Measurements from ENCODE around the gene LNX2. TPM values are rescaled to one million over a fixed set of nuclear protein-coding genes. Genes with fewer than 3 reads are reported as not detected.

Gene LNX2
- total RNA-seq, 1 experiment from 2014 or later: 12.1 TPM

DNA sequence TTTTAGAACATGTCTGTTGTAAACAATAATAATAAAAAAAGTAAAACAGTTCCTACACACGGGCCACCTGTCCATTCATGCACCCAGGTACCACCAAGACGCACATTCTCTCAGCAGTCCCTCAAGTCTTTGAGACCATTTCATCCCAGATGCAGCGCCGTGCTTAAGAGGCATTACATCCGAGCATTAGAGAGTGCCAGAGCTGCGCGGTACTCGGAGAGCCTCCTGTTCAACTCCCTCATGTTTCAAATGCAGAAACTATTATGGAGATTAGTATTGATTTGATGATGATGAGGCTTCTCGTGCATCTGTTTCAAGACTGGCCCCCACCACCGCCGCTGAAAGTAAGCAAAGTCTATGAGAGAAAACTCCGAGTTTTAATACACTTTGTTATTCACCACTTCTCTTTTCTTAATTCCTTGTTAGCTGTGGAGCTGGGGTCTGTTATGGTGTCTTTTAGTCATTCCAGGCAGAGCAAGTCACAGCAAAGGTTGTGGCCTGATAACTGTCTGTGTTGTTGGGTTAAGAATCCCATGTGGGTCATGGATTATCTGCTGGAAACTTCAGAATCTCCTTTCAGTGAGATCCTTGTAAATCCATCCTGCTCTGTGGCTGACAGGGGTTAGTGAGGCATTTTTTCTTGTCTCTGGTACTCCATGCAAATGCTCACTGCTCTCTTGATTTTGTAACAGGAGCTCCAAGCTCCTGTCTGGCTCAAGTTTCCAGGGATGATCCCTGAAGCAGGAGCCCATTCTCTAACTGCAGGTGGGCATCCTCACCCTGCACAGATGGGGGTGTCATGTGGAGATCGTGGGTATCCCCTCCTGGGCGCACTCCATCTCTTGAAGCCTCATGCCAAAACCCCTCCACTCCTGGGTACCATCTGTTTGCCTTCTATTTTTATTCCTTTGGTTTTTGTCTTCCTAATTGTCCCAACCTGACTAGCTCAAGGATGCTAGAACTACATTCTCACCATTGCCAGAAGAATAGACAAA, 95.1 kb downstream of the LNX2 start (continued):
- TF ChIP-seq, protein P1, sequence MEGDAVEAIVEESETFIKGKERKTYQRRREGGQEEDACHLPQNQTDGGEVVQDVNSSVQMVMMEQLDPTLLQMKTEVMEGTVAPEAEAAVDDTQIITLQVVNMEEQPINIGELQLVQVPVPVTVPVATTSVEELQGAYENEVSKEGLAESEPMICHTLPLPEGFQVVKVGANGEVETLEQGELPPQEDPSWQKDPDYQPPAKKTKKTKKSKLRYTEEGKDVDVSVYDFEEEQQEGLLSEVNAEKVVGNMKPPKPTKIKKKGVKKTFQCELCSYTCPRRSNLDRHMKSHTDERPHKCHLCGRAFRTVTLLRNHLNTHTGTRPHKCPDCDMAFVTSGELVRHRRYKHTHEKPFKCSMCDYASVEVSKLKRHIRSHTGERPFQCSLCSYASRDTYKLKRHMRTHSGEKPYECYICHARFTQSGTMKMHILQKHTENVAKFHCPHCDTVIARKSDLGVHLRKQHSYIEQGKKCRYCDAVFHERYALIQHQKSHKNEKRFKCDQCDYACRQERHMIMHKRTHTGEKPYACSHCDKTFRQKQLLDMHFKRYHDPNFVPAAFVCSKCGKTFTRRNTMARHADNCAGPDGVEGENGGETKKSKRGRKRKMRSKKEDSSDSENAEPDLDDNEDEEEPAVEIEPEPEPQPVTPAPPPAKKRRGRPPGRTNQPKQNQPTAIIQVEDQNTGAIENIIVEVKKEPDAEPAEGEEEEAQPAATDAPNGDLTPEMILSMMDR (IDR thresholded peaks at IDR 0.05 in 2 of 3, conservative IDR thresholded peaks at IDR 0.05 in 1 of 3; ENCODE audit: borderline replicate concordance in 1 of 3, insufficient read depth in 1 of 3, low read depth in 2 of 3, low read length in 2 of 3): no peak
- TF ChIP-seq ZNF274 (IDR thresholded peaks at IDR 0.05; ENCODE audit: low read depth, low read length) (no peak), ELF1 (IDR thresholded peaks at IDR 0.05; ENCODE audit: borderline replicate concordance, low read depth) (no peak), SP1 (IDR thresholded peaks at IDR 0.05; ENCODE audit: low read depth) (no peak), EGR1 (IDR thresholded peaks at IDR 0.05; ENCODE audit: low read depth) (no peak), ATF3 (IDR thresholded peaks at IDR 0.05) (no peak), SIN3A (IDR thresholded peaks at IDR 0.05; ENCODE audit: low read depth) (no peak), EZH2 (IDR thresholded peaks at IDR 0.05) (no peak), EZH2phosphoT487 (IDR thresholded peaks at IDR 0.05; ENCODE audit: borderline replicate concordance) (no peak)

- no peaks in the 10 kb centered on the region for H3K9me2 ChIP-seq (ENCODE audit: insufficient read depth)
- POLR2A ChIA-PET: no interaction called here
- no peaks in the 10 kb centered on the region for H3K4me1 ChIP-seq (ENCODE audit: control insufficient read depth in 1 of 2, insufficient read depth in 2 of 2, low read length in 2 of 2)
- CTCF ChIA-PET: interaction anchor here (2.8 kb wide), 1 partner anchor 10 kb away, joined by 8 read pairs; no protein-coding TSS in a partner anchor
- no peaks in the 10 kb centered on the region for H3K79me2 ChIP-seq (ENCODE audit: insufficient read depth, low read length)
- no peak overlapping the region for H3K4me3 ChIP-seq (replicated peaks in 1 of 2; ENCODE audit: low read depth in 1 of 2, low read length in 2 of 2)
- H4K20me1 ChIP-seq (ENCODE audit: insufficient read depth): no peaks in the 10 kb centered on the region
- no peaks in the 10 kb centered on the region for H3K27me3 ChIP-seq (ENCODE audit: insufficient read depth, low read length)
- ATAC-seq (no peak), DNase-seq (ENCODE audit: low read depth, low spot score) (no peak)
- no peak overlapping the region for H3K9ac ChIP-seq (ENCODE audit: low read length)
- H2AFZ ChIP-seq (ENCODE audit: low read depth, low read length, poor library complexity, severe bottlenecking): no peak overlapping the region
- intact Hi-C loops (cut with micrococcal nuclease): no loop called here
- TF ChIP-seq ZBTB33 (IDR thresholded peaks at IDR 0.05; ENCODE audit: extremely low read depth, insufficient replicate concordance, low read length) (no peak), EGR1 (IDR thresholded peaks at IDR 0.05; ENCODE audit: low read depth) (no peak), SRF (IDR thresholded peaks at IDR 0.05; ENCODE audit: low read depth) (no peak), POLR2A (IDR thresholded peaks at IDR 0.05; ENCODE audit: borderline replicate concordance, extremely low read depth, insufficient read depth, insufficient read length) (no peak), ZFX (IDR thresholded peaks at IDR 0.05) (no peak), SIN3A (IDR thresholded peaks at IDR 0.05; ENCODE audit: low read depth) (no peak), RAD21 (IDR thresholded peaks at IDR 0.05; ENCODE audit: low read depth) (no peak)
- H3K9me3 ChIP-seq (ENCODE audit: control insufficient read depth in 1 of 2, insufficient read depth in 1 of 2, low read depth in 1 of 2, low read length in 2 of 2): peaks cover 0 to under 1% of the 10 kb centered on the region in 2 experiments; a peak in 1 of 4 replicates
- H3K27ac ChIP-seq (ENCODE audit: low read depth, low read length): no peak overlapping the region
- no peaks in the 10 kb centered on the region for H3K36me3 ChIP-seq (ENCODE audit: control insufficient read depth in 1 of 2, insufficient read depth in 2 of 2, low read length in 2 of 2)
- no TSS peak for BruUV-seq (replicated peaks)
- no peak overlapping the region for H3K4me2 ChIP-seq (ENCODE audit: low read length)
- RAD21 ChIA-PET (ENCODE audit: low non-redundant PET in 1 of 2, low total read pairs in 2 of 2, uncharacterized antibody in 2 of 2, unreplicated experiment in 2 of 2): no interaction called here
Measured at GRCh38 chr13:27523346-27524073, 96.8 kb downstream of the LNX2 start.
